KMS-11 (cell line): ENCODE results near the gene TMEM132A.

Source experiments
- H2AFZ ChIP-seq: fragments of 200-600 bp; sonication (generic); 2 replicates; pipeline ENCODE4 v1.6.1; 2016; ENCODE audit warnings: antibody characterized with exemption, mixed run types, low read depth
- H3K27ac ChIP-seq: fragments of 200-600 bp; sonication (generic); 2 replicates; pipeline ENCODE4 v1.6.1; 2016; ENCODE audit warnings: mild to moderate bottlenecking, mixed run types
- H3K27me3 ChIP-seq: fragments of 200-600 bp; sonication (generic); 2 replicates; pipeline ENCODE4 v1.6.1; 2017; ENCODE audit warnings: mild to moderate bottlenecking, low read depth, mixed run types, moderate library complexity; ENCODE audit not compliant: insufficient read depth
- H3K36me3 ChIP-seq: fragments of 200-600 bp; sonication (generic); 2 replicates; pipeline ENCODE4 v1.6.1; 2017; ENCODE audit warnings: mild to moderate bottlenecking, mixed run types; ENCODE audit not compliant: insufficient read depth
- H3K4me1 ChIP-seq: fragments of 200-600 bp; sonication (generic); 2 replicates; pipeline ENCODE4 v1.6.1; 2016; ENCODE audit warnings: mild to moderate bottlenecking, low read depth, mixed run types; ENCODE audit not compliant: poor library complexity, severe bottlenecking
- H3K4me2 ChIP-seq: fragments of 200-600 bp; sonication (generic); 2 replicates; pipeline ENCODE4 v1.7.0; 2016; ENCODE audit warnings: mild to moderate bottlenecking, mixed run types
- H3K4me3 ChIP-seq: fragments of 200-600 bp; sonication (generic); IDR thresholded peaks from 2 replicates; pipeline ENCODE4 v1.6.1; 2017; ENCODE audit warnings: low read depth, low read length, mixed read lengths; ENCODE audit not compliant: insufficient read depth
- H3K79me2 ChIP-seq: fragments of 200-600 bp; sonication (generic); 2 replicates; pipeline ENCODE4 v1.6.1; 2016; ENCODE audit warnings: low read depth, mixed run types; ENCODE audit not compliant: insufficient read depth
- H3K9ac ChIP-seq: fragments of 200-600 bp; sonication (generic); 2 replicates; pipeline ENCODE4 v1.6.1; 2016; ENCODE audit warnings: mild to moderate bottlenecking, mixed run types
- H4K20me1 ChIP-seq: fragments of 200-600 bp; sonication (generic); 2 replicates; pipeline ENCODE4 v1.6.1; 2016; ENCODE audit warnings: mild to moderate bottlenecking, mixed run types; ENCODE audit not compliant: insufficient read depth
- CTCF ChIP-seq: fragments of 200-600 bp; sonication (generic); conservative IDR thresholded peaks from 2 replicates; pipeline ENCODE4 v1.6.1; 2017; ENCODE audit warnings: low read depth, mild to moderate bottlenecking, antibody characterized with exemption, low read length, moderate library complexity, mixed read lengths

Gene TMEM132A

GRCh38 chr11:60924110-60924905 is at the start of gene TMEM132A:
TSS of gene TMEM132A (plus strand) at chr11:60924460. CDS start at chr11:60924634, 174 bp downstream.
- Histone ChIP-seq H2AFZ (peak within 1 kb of the TSS; percentile 59; the same call in 1 of the 2 replicates), H3K79me2 (peaks cover 3% of the 10 kb centered on the region; the same call in 1 of the 2 replicates), H3K4me1 (peaks cover 21% of the 10 kb centered on the region), H3K4me3 (no peak within 1 kb of the TSS), H3K27me3 (peaks cover 10% of the 10 kb centered on the region), H3K9ac (peak within 1 kb of the TSS; percentile 31; the same call in 1 of the 2 replicates), H3K4me2 (peak within 1 kb of the TSS; percentile 64), H3K27ac (no peak within 1 kb of the TSS), H3K36me3 (no peaks in the 10 kb centered on the region; the same call in 1 of the 2 replicates), H4K20me1 (no peaks in the 10 kb centered on the region; the same call in 1 of the 2 replicates)
- TF ChIP-seq CTCF: no peak

- Histone ChIP-seq H3K27me3 (no peaks in the 10 kb centered on the region), H3K4me1 (peaks cover 27% of the 10 kb centered on the region), H2AFZ (no peak overlapping the region), H3K79me2 (no peaks in the 10 kb centered on the region), H3K27ac (no peak overlapping the region), H3K9ac (no peak overlapping the region), H3K4me2 (no peak overlapping the region), H3K4me3 (no peak overlapping the region), H4K20me1 (no peaks in the 10 kb centered on the region), H3K36me3 (no peaks in the 10 kb centered on the region)
- no peak for TF ChIP-seq CTCF
Measured at GRCh38 chr11:60875366-60876167, 48.7 kb upstream of the TMEM132A start.

DNA sequence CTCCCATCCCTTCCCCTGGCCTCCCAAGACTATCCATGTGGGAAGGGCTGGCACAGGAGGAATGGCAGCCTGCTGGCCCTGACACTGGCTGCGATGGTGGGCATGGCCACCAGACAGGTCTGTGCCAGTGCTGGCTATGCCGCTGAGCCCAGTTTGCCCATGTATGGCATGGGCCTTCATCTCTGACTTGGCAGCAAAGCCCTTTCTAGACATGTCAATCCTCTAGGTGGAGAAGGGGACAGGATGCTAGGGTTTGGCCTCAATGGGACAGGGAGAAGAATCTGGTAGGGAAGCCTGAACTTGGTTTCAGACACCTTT is 48.1 kb upstream of the TMEM132A start:
- H3K36me3 ChIP-seq: no peaks in the 10 kb centered on the region
- no peak overlapping the region for H3K27ac ChIP-seq
- no peak overlapping the region for H2AFZ ChIP-seq
- no peaks in the 10 kb centered on the region for H3K79me2 ChIP-seq
- H4K20me1 ChIP-seq: no peaks in the 10 kb centered on the region
- H3K27me3 ChIP-seq: no peaks in the 10 kb centered on the region
- H3K4me2 ChIP-seq: no peak overlapping the region
- H3K4me1 ChIP-seq: peaks cover 21% of the 10 kb centered on the region
- no peak overlapping the region for H3K4me3 ChIP-seq
- TF ChIP-seq CTCF: no peak
- no peak overlapping the region for H3K9ac ChIP-seq

- H4K20me1 ChIP-seq: no peaks in the 10 kb centered on the region
- no peak overlapping the region for H3K9ac ChIP-seq
- no peak overlapping the region for H2AFZ ChIP-seq
- H3K4me2 ChIP-seq: no peak overlapping the region
- TF ChIP-seq CTCF: no peak
- H3K79me2 ChIP-seq: no peaks in the 10 kb centered on the region
- H3K4me3 ChIP-seq: no peak overlapping the region
- no peaks in the 10 kb centered on the region for H3K36me3 ChIP-seq
- no peaks in the 10 kb centered on the region for H3K27me3 ChIP-seq
- H3K4me1 ChIP-seq: no peaks in the 10 kb centered on the region
- H3K27ac ChIP-seq: no peak overlapping the region
Measured at GRCh38 chr11:60878245-60879101, 45.8 kb upstream of the TMEM132A start.
